HepG2 (cell line): ENCODE data around the gene PDE4D. TPM values are rescaled to one million over a fixed set of nuclear protein-coding genes. Genes with fewer than 3 reads are reported as not detected.

ENCODE experiments used
- ATF7-NPFF ChIP-seq: sonication (generic); formaldehyde crosslinking; IDR thresholded peaks from 2 replicates; pipeline ENCODE4 v1.8.1; 2023; ENCODE audit warnings: mild to moderate bottlenecking, low read depth, missing genetic modification reagents, moderate library complexity
- GATAD1 ChIP-seq: IDR thresholded peaks from 2 replicates; pipeline ENCODE4 v1.6.1; 2016; ENCODE audit warnings: missing genetic modification reagents, missing compliant biosample characterization
- GPN1 ChIP-seq: sonication (generic); formaldehyde crosslinking; IDR thresholded peaks from 2 replicates; pipeline ENCODE4 v1.5.1; 2020; ENCODE audit warnings: missing genetic modification reagents, borderline replicate concordance
- HOXA9 ChIP-seq: sonication (generic); formaldehyde crosslinking; IDR thresholded peaks from 2 replicates; pipeline ENCODE4 v1.8.1; 2022; ENCODE audit warnings: missing genetic modification reagents, mild to moderate bottlenecking, moderate library complexity, borderline replicate concordance
- MED1 ChIP-seq: sonication (generic); formaldehyde crosslinking; IDR thresholded peaks from 2 replicates; pipeline ENCODE4 v1.4.0; 2020; ENCODE audit warnings: missing genetic modification reagents
- MEF2D ChIP-seq: sonication (generic); formaldehyde crosslinking; IDR thresholded peaks from 2 replicates; pipeline ENCODE4 v1.5.1; 2020; ENCODE audit warnings: mild to moderate bottlenecking, missing genetic modification reagents
- NR0B2 ChIP-seq: sonication (generic); formaldehyde crosslinking; IDR thresholded peaks from 2 replicates; pipeline ENCODE4 v1.4.0; 2020; ENCODE audit warnings: mild to moderate bottlenecking, missing genetic modification reagents
- PBX3 ChIP-seq: sonication (generic); formaldehyde crosslinking; IDR thresholded peaks from 2 replicates; pipeline ENCODE4 v1.8.1; 2023; ENCODE audit warnings: missing genetic modification reagents, inconsistent platforms, borderline replicate concordance
- PCBP2 ChIP-seq: fragments of 200-400 bp; formaldehyde crosslinking; optimal IDR thresholded peaks from 2 replicates; pipeline ENCODE3; 2018; ENCODE audit warnings: low read length, low read depth; ENCODE audit not compliant: poor library complexity, severe bottlenecking
- PRDM15 ChIP-seq: sonication (generic); formaldehyde crosslinking; IDR thresholded peaks from 2 replicates; pipeline ENCODE4 v1.4.0; 2020; ENCODE audit warnings: missing genetic modification reagents
- SMAD9 ChIP-seq: sonication (generic); formaldehyde crosslinking; IDR thresholded peaks from 2 replicates; pipeline ENCODE4 v1.5.1; 2020; ENCODE audit warnings: mild to moderate bottlenecking, missing genetic modification reagents
- SRF ChIP-seq: IDR thresholded peaks from 2 replicates; pipeline ENCODE4 v1.6.1; 2011; ENCODE audit warnings: mild to moderate bottlenecking, low read depth, low read length, moderate library complexity
- TEAD2 ChIP-seq: sonication (generic); formaldehyde crosslinking; IDR thresholded peaks from 2 replicates; pipeline ENCODE4 v1.9.0; 2021; ENCODE audit warnings: missing genetic modification reagents
- THRA ChIP-seq: sonication (generic); formaldehyde crosslinking; IDR thresholded peaks from 2 replicates; pipeline ENCODE4 v1.4.0; 2020; ENCODE audit warnings: missing genetic modification reagents, borderline replicate concordance
- TRIM24 ChIP-seq: sonication (generic); formaldehyde crosslinking; IDR thresholded peaks from 2 replicates; pipeline ENCODE4 v1.8.0; 2022; ENCODE audit warnings: mild to moderate bottlenecking, missing genetic modification reagents
- ZBTB37 ChIP-seq: sonication (generic); formaldehyde crosslinking; IDR thresholded peaks from 2 replicates; pipeline ENCODE4 v1.4.0; 2020; ENCODE audit warnings: mild to moderate bottlenecking, missing genetic modification reagents
- ZBTB39 ChIP-seq: sonication (generic); formaldehyde crosslinking; IDR thresholded peaks from 2 replicates; pipeline ENCODE4 v1.5.0; 2020; ENCODE audit warnings: missing genetic modification reagents
- ZBTB7B ChIP-seq: sonication (generic); formaldehyde crosslinking; IDR thresholded peaks from 2 replicates; pipeline ENCODE4 v1.4.0; 2020; ENCODE audit warnings: missing genetic modification reagents
- ZNF446 ChIP-seq: sonication (generic); formaldehyde crosslinking; IDR thresholded peaks from 2 replicates; pipeline ENCODE4 v1.5.0; 2020; ENCODE audit warnings: mild to moderate bottlenecking, missing genetic modification reagents
- ZNF577 ChIP-seq: sonication (generic); formaldehyde crosslinking; IDR thresholded peaks from 2 replicates; pipeline ENCODE4 v1.4.0; 2020; ENCODE audit warnings: mild to moderate bottlenecking, low read depth, missing genetic modification reagents, borderline replicate concordance
- ZSCAN20 ChIP-seq: sonication (generic); formaldehyde crosslinking; IDR thresholded peaks from 2 replicates; pipeline ENCODE4 v1.4.0; 2020; ENCODE audit warnings: missing genetic modification reagents, mild to moderate bottlenecking, borderline replicate concordance
- polyA plus RNA-seq, 8 experiments: library from polyadenylated mRNA; depleted of rRNA in 3 of 8; stranded (reverse) in 7 of 8; unstranded in 1 of 8; fragments of >200 nt; fragmentation: Illumina TruSeq in 4 of 8; extraction: Trizol in 4 of 8; gene quantifications; 2 replicates each; pipeline versions ENCODE4 v1.2.1 to v1.2.3, GENCODE V29; 2011 to 2016; ENCODE audit warnings: low read depth in 4 of 8, missing spikeins in 1 of 8, mixed read lengths in 1 of 8; ENCODE audit not compliant: insufficient read depth in 1 of 8
- total RNA-seq, 5 experiments: library from RNA; depleted of rRNA; stranded (reverse); fragments of >200 nt; fragmentation: Illumina TruSeq; extraction: Trizol; gene quantifications; 2 replicates each; pipeline ENCODE4 v1.2.3, GENCODE V29; 2016; ENCODE audit warnings: low read depth in 1 of 5

Gene PDE4D
- total and polyA plus RNA-seq, 2 of the 13 experiments (the other 11 are each of a cell fraction or from before 2014, with no cell fraction given) = 7.0 to 12.2 TPM

- no peak for TF ChIP-seq PRDM15
- no peak for TF ChIP-seq ZBTB39 (CRISPR knock-in tag)
- TF ChIP-seq PBX3 (CRISPR knock-in tag) = no peak
- no peak for TF ChIP-seq ZNF577 (CRISPR knock-in tag)
- TF ChIP-seq NR0B2 (CRISPR knock-in tag) = no peak
- peak; percentile 85 for TF ChIP-seq MEF2D (CRISPR knock-in tag)
- no peak for TF ChIP-seq ZBTB37 (CRISPR knock-in tag)
- TF ChIP-seq SRF = no peak
- no peak for TF ChIP-seq THRA (CRISPR knock-in tag)
- TF ChIP-seq ATF7-NPFF (CRISPR knock-in tag) = no peak
- TF ChIP-seq ZNF446 (CRISPR knock-in tag) = no peak
- TF ChIP-seq ZBTB7B = peak; percentile 63; the same call in 1 of the 2 replicates
- TF ChIP-seq ZSCAN20 (CRISPR knock-in tag) = no peak
- TF ChIP-seq PCBP2 = no peak
- peak; percentile 89 for TF ChIP-seq MED1
- no peak for TF ChIP-seq TRIM24 (CRISPR knock-in tag)
- no peak for TF ChIP-seq HOXA9
- TF ChIP-seq SMAD9 = no peak
- no peak for TF ChIP-seq GPN1 (CRISPR knock-in tag)
- TF ChIP-seq GATAD1 = no peak
- no peak for TF ChIP-seq TEAD2 (CRISPR knock-in tag)
Observed at GRCh38 chr5:59061377-59061776, 832.1 kb downstream of the PDE4D start (continued).
